Fibroblast of lung (primary cell): Measurements from ENCODE around the gene RNF223.

Experiments used
- CTCF ChIP-seq, 2 donors: IDR thresholded peaks in 1 of 2; conservative IDR thresholded peaks in 1 of 2; 1 replicate in 1 of 2; 2 replicates in 1 of 2; pipeline ENCODE4 v1.5.1; 2011 to 2012; ENCODE audit warnings: low read length in 2 of 2, control low read depth in 1 of 2, inconsistent platforms in 1 of 2, low read depth in 1 of 2, mild to moderate bottlenecking in 1 of 2
- EZH2 ChIP-seq: IDR thresholded peaks from 2 replicates; pipeline ENCODE4 v1.5.1; 2012; ENCODE audit warnings: low read length, control low read depth, mild to moderate bottlenecking; ENCODE audit errors: missing control alignments

DNA sequence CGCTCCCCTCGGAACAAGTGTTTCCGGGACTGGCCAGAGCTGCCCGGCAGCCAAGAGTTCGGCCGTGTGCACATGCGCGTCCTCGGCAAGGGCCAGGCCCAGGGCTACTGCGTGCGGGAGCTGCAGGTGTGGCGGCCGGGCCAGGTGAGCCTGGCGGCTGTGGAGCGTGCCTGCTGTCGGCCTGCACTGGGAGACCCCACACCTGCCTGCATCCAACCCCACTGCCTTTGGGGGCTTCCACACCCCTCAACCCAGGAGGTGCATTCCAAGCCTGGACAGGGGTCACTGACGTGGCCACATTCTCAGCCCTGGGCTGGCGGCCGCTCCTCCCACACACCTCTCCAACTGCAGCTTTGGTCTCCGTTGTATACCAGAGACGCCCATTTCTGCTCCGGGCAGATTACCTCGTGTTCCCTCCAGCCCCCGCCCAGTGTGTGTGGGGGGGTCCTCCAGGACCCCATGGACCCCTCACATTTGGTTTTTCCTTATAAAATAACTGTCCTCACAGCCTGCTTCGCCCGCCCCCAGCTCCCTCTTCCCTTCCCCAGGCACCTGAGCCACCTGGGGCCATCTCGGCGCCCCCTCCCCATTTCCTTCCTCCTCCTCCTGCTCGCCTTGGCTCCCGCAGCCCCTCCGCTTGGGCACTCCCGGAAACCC lies 6.1 kb downstream of the RNF223 start:
- TF ChIP-seq CTCF (conservative IDR thresholded peaks at IDR 0.05 in 1 of 2, IDR thresholded peaks at IDR 0.05 in 1 of 2; ENCODE audit: low read depth in 1 of 2, low read length in 2 of 2) = no peak
- TF ChIP-seq EZH2 = no peak
